HG03097 (cell line): ENCODE results near the gene PPP4R3A.
"Not testable (repeated sequence)": the region's sequence is repeated elsewhere in the genome, so short reads cannot be mapped to it uniquely, and the experiment has no call there.

Source experiments
- ATAC-seq: cut with Tn5 transposase; IDR thresholded peaks from one replicate; pipeline ENCODE4 v1.9.1; 2021; ENCODE audit not compliant: unreplicated experiment, low FRiP score

The PPP4R3A gene

GRCh38 chr14:91410771-91411536 is 99.2 kb downstream of the PPP4R3A start:
- no peak for ATAC-seq

GRCh38 chr14:91409928-91410718 is 100.0 kb downstream of the PPP4R3A start:
- no peak for ATAC-seq

GRCh38 chr14:91409240-91409639 is 100.9 kb downstream of the PPP4R3A start:
- ATAC-seq: not testable (repeated sequence)
